Endodermal cell (in vitro differentiated cells): ENCODE measurements around the gene SLC66A1. TPM values are rescaled to one million over a fixed set of nuclear protein-coding genes. Genes with fewer than 3 reads are reported as not detected.
A peak's percentile ranks its signal among the peaks of the same experiment; 100 is the strongest.

Experiments
- DNase-seq: peaks from one replicate; pipeline ENCODE4 v3.0.0-alpha.2; 2017
- H3K27ac ChIP-seq: 2 replicates; pipeline ENCODE4 v1.5.1; 2013; ENCODE audit warnings: mild to moderate bottlenecking, low read depth, low read length, moderate library complexity
- H3K27me3 ChIP-seq: 2 replicates; pipeline ENCODE4 v1.6.1; 2013; ENCODE audit warnings: mild to moderate bottlenecking, low read length, moderate library complexity; ENCODE audit not compliant: insufficient read depth, control insufficient read depth, poor library complexity, severe bottlenecking
- H3K36me3 ChIP-seq: 2 replicates; pipeline ENCODE4 v1.7.0; 2013; ENCODE audit warnings: mild to moderate bottlenecking, low read length, moderate library complexity; ENCODE audit not compliant: control insufficient read depth, insufficient read depth
- H3K4me1 ChIP-seq: one replicate; pipeline ENCODE4 v1.7.0; 2013; ENCODE audit warnings: low read length; ENCODE audit not compliant: control insufficient read depth, insufficient read depth
- H3K4me3 ChIP-seq: 2 replicates; pipeline ENCODE4 v1.5.1; 2013; ENCODE audit warnings: mild to moderate bottlenecking, low read length, moderate library complexity
- H3K9ac ChIP-seq: 2 replicates; pipeline ENCODE4 v1.6.1; 2013; ENCODE audit warnings: mild to moderate bottlenecking, low read length, moderate library complexity; ENCODE audit not compliant: poor library complexity, severe bottlenecking; ENCODE audit errors: extremely low read depth
- H3K9me3 ChIP-seq: 2 replicates; pipeline ENCODE4 v1.6.1; 2013; ENCODE audit warnings: mild to moderate bottlenecking, low read length, moderate library complexity; ENCODE audit not compliant: control insufficient read depth
- H3K27ac Mint-ChIP-seq: 2 replicates; pipeline ENCODE4 v1.8.0; 2020; ENCODE audit warnings: mixed read lengths
- H3K27me3 Mint-ChIP-seq: 2 replicates; pipeline ENCODE4 v1.8.0; 2021; ENCODE audit warnings: mild to moderate bottlenecking, mixed read lengths; ENCODE audit not compliant: insufficient read depth
- H3K36me3 Mint-ChIP-seq: 2 replicates; pipeline ENCODE4 v1.8.0; 2020; ENCODE audit warnings: low read depth, mixed read lengths
- H3K4me1 Mint-ChIP-seq: 2 replicates; pipeline ENCODE4 v1.8.0; 2020; ENCODE audit warnings: mixed read lengths
- H3K4me3 Mint-ChIP-seq: 2 replicates; pipeline ENCODE4 v1.8.0; 2020; ENCODE audit warnings: mild to moderate bottlenecking, moderate library complexity, mixed read lengths
- H3K9me3 Mint-ChIP-seq: 2 replicates; pipeline ENCODE4 v1.8.0; 2020; ENCODE audit warnings: mild to moderate bottlenecking, mixed read lengths
- WGBS, 2 experiments: methylation state at CpG; one replicate each; pipeline versions ENCODE4 v1.1.5 to v1.1.7; 2013; ENCODE audit warnings: missing lambda C conversion rate in 2 of 2, mixed read lengths in 1 of 2; ENCODE audit not compliant: insufficient coverage in 1 of 2, insufficient read length in 1 of 2; 5-methylcytosine and 5-hydroxymethylcytosine counted together
- total RNA-seq, 2 donors: library from RNA; stranded (reverse); fragmentation: NEBNext Ultra II Directional in 1 of 2; extraction: Animal tissue kit (Norgen Biotek cat#: 25700) in 1 of 2; gene quantifications; 2 replicates in 1 of 2; 3 replicates in 1 of 2; pipeline ENCODE4 v1.2.1, GENCODE V29; 2021
- TF ChIP-seq, protein P1 (sequence below): fragments of 200-600 bp; sonication (generic); conservative IDR thresholded peaks from 2 replicates; pipeline ENCODE4 v1.5.0; 2021; ENCODE audit warnings: antibody characterized with exemption, mild to moderate bottlenecking

Gene SLC66A1
- total RNA-seq, 2 donors from 2014 or later = 20.8 to 22.6 TPM

DNA sequence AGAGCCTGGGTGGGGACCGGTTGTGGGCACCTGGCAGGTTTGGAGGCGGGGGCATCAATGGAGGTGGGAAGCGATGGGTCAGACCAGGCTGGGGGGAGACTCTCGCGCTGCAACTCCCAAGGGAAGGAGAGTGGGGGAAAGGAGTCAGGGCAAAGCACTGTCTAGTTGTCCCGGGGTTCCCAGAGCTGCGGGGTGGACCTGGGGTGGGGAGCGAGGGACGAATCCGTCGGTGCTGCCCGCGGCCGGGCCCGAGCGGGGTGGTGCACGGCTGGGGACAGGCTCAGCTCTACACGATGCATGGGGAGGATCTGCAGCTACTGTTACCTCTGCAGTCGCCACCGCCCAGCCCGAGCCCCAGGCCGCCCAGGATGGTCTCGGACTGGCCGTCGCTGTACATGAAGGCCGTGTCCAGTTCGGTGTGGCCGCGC, 609 bp upstream of the SLC66A1 start:
- DNase-seq = peak; percentile 69
- Histone ChIP-seq H3K27me3 (no peaks in the 10 kb centered on the region), H3K36me3 (peaks cover 22% of the 10 kb centered on the region), H3K27ac (no peak overlapping the region), H3K9me3 (no peaks in the 10 kb centered on the region), H3K9ac (peak overlapping the region; percentile 85), H3K4me3 (peak overlapping the region; percentile 82), H3K4me1 (peaks cover 3% of the 10 kb centered on the region)
- TF ChIP-seq, protein P1, sequence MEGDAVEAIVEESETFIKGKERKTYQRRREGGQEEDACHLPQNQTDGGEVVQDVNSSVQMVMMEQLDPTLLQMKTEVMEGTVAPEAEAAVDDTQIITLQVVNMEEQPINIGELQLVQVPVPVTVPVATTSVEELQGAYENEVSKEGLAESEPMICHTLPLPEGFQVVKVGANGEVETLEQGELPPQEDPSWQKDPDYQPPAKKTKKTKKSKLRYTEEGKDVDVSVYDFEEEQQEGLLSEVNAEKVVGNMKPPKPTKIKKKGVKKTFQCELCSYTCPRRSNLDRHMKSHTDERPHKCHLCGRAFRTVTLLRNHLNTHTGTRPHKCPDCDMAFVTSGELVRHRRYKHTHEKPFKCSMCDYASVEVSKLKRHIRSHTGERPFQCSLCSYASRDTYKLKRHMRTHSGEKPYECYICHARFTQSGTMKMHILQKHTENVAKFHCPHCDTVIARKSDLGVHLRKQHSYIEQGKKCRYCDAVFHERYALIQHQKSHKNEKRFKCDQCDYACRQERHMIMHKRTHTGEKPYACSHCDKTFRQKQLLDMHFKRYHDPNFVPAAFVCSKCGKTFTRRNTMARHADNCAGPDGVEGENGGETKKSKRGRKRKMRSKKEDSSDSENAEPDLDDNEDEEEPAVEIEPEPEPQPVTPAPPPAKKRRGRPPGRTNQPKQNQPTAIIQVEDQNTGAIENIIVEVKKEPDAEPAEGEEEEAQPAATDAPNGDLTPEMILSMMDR = no peak
- H3K27ac Mint-ChIP-seq = peak overlapping the region; percentile 77
- peaks cover 23% of the 10 kb centered on the region for H3K36me3 Mint-ChIP-seq
- H3K27me3 Mint-ChIP-seq = no peaks in the 10 kb centered on the region
- no peaks in the 10 kb centered on the region for H3K9me3 Mint-ChIP-seq
- peak overlapping the region; percentile 78 for H3K4me3 Mint-ChIP-seq
- peaks cover 15% of the 10 kb centered on the region for H3K4me1 Mint-ChIP-seq
- 1% methylated on average over 15 to 29 of the region's 29 CpGs for WGBS, 2 experiments

DNA sequence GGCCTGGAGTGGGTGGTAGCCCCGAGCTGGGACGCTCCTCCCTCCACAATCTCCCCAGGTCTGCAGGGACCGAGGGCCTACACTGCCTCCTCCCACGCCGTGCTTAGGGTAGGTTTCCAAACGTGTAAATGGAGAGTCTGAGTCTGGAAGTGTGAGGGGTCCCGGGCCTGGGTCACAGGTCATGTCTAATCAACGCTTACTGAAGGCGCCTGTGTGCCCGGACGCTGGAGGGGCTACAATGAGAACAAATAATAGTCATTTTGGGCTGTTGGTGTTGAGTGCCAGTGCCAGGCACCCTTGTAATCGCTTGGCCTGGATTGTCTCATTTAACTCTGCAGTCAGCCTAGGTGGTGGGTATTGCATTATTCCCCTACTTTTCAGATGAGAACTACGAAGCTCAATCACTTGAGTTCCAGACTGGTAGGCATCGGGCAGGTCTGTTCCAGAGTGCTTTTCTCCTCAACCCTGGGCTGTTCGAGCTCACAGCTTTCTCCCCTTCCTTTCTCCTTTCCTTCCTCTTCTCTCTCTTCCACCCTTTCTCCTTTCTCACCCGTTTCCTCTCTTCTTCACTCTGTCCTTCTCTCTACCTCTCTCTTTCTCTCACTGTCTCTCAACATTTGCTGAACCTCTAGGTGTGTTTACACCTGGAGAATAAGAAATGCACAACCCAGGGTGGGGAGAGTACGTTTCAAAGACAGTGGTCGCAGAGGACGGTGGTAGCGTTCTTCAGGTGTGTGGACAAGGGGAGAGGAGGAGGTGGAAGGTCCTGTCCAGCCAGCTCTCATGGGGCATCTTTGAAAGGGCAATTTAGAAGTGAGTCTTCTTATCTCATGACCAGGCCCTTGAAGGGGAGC, 883 bp downstream of the SLC66A1 start:
- no peak overlapping the region for H3K27ac ChIP-seq
- peak overlapping the region; percentile 78 for H3K4me3 Mint-ChIP-seq

DNA sequence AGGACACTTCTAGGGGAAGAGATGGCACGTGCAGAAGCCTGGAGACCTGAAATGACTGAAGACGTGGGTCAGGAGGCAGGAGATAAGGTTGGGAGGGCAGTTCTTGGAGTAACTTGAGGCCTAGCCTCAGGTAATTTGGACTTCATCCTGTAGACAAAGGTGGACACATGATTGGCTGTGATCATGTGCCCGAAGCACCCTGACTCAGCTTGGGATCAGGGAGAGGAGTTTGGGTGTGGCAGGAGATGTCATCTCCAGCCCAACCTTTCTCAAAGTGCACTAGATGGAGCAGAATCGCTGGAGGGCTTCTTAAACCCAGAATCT, 1.5 kb downstream of the SLC66A1 start:
- Histone ChIP-seq H3K36me3 (peaks cover 12% of the 10 kb centered on the region), H3K27ac (no peak overlapping the region), H3K27me3 (no peaks in the 10 kb centered on the region), H3K9ac (no peak overlapping the region), H3K9me3 (no peaks in the 10 kb centered on the region), H3K4me3 (peak overlapping the region; percentile 91), H3K4me1 (peaks cover 3% of the 10 kb centered on the region)
- H3K36me3 Mint-ChIP-seq = peaks cover 14% of the 10 kb centered on the region
- WGBS, 2 experiments = 94 to 96% methylated on average over 3 to 4 of the region's 4 CpGs
- no peak for DNase-seq
- H3K4me1 Mint-ChIP-seq = peaks cover 15% of the 10 kb centered on the region
- TF ChIP-seq, protein P1 = no peak
- H3K4me3 Mint-ChIP-seq = peak overlapping the region; percentile 78
- H3K9me3 Mint-ChIP-seq = no peaks in the 10 kb centered on the region
- no peaks in the 10 kb centered on the region for H3K27me3 Mint-ChIP-seq
- H3K27ac Mint-ChIP-seq = no peak overlapping the region

More for the DNA sequence above, 883 bp downstream of the SLC66A1 start:
- TF ChIP-seq, protein P1 = no peak
- Histone ChIP-seq H3K27me3 (no peaks in the 10 kb centered on the region), H3K9me3 (no peaks in the 10 kb centered on the region), H3K4me3 (peak overlapping the region; percentile 91), H3K4me1 (peaks cover 3% of the 10 kb centered on the region), H3K36me3 (peaks cover 13% of the 10 kb centered on the region), H3K9ac (peak overlapping the region; percentile 81)
- H3K36me3 Mint-ChIP-seq = peaks cover 12% of the 10 kb centered on the region
- peak overlapping the region; percentile 75 for H3K27ac Mint-ChIP-seq
- WGBS, 2 experiments = 56 to 65% methylated on average over 12 to 20 of the region's 20 CpGs
- H3K9me3 Mint-ChIP-seq = no peaks in the 10 kb centered on the region
- peaks cover 15% of the 10 kb centered on the region for H3K4me1 Mint-ChIP-seq
- H3K27me3 Mint-ChIP-seq = no peaks in the 10 kb centered on the region
- no peak for DNase-seq
